IPS-18a (cell line): Measurements from ENCODE around the gene NFKB2.

Source experiments
- H3K27ac ChIP-seq: one replicate; pipeline ENCODE4 v1.5.1; 2013; ENCODE audit warnings: low read length
- H3K27me3 ChIP-seq: one replicate; pipeline ENCODE4 v1.6.1; 2013; ENCODE audit warnings: mild to moderate bottlenecking, low read length; ENCODE audit not compliant: control insufficient read depth, insufficient read depth
- H3K36me3 ChIP-seq: one replicate; pipeline ENCODE4 v1.6.1; 2013; ENCODE audit warnings: low read depth, low read length; ENCODE audit not compliant: control insufficient read depth
- H3K4me1 ChIP-seq: one replicate; pipeline ENCODE4 v1.6.1; 2013; ENCODE audit warnings: low read depth, low read length; ENCODE audit not compliant: control insufficient read depth
- H3K4me3 ChIP-seq: one replicate; pipeline ENCODE4 v1.5.1; 2013; ENCODE audit warnings: low read length
- H3K9ac ChIP-seq: one replicate; pipeline ENCODE4 v1.6.1; 2013; ENCODE audit warnings: mild to moderate bottlenecking, low read length, moderate library complexity
- H3K9me3 ChIP-seq: one replicate; pipeline ENCODE4 v1.6.1; 2013; ENCODE audit warnings: low read depth, low read length; ENCODE audit not compliant: control insufficient read depth

NFKB2 gene

GRCh38 chr10:102396730-102397151 is 1.2 kb downstream of the NFKB2 start:
- peaks cover 22% of the 10 kb centered on the region for H3K36me3 ChIP-seq
- H3K4me1 ChIP-seq = peaks cover 5% of the 10 kb centered on the region
- peaks cover 27% of the 10 kb centered on the region for H3K27me3 ChIP-seq
- H3K27ac ChIP-seq = no peak overlapping the region
- no peak overlapping the region for H3K9ac ChIP-seq
- H3K9me3 ChIP-seq = no peaks in the 10 kb centered on the region
- H3K4me3 ChIP-seq = peak overlapping the region; percentile 81

GRCh38 chr10:102397222-102398171 is 2.0 kb downstream of the NFKB2 start:
- Histone ChIP-seq H3K9ac (no peak overlapping the region), H3K27me3 (peaks cover 23% of the 10 kb centered on the region), H3K4me1 (peaks cover 5% of the 10 kb centered on the region), H3K9me3 (no peaks in the 10 kb centered on the region), H3K27ac (no peak overlapping the region), H3K36me3 (peaks cover 23% of the 10 kb centered on the region), H3K4me3 (no peak overlapping the region)

DNA sequence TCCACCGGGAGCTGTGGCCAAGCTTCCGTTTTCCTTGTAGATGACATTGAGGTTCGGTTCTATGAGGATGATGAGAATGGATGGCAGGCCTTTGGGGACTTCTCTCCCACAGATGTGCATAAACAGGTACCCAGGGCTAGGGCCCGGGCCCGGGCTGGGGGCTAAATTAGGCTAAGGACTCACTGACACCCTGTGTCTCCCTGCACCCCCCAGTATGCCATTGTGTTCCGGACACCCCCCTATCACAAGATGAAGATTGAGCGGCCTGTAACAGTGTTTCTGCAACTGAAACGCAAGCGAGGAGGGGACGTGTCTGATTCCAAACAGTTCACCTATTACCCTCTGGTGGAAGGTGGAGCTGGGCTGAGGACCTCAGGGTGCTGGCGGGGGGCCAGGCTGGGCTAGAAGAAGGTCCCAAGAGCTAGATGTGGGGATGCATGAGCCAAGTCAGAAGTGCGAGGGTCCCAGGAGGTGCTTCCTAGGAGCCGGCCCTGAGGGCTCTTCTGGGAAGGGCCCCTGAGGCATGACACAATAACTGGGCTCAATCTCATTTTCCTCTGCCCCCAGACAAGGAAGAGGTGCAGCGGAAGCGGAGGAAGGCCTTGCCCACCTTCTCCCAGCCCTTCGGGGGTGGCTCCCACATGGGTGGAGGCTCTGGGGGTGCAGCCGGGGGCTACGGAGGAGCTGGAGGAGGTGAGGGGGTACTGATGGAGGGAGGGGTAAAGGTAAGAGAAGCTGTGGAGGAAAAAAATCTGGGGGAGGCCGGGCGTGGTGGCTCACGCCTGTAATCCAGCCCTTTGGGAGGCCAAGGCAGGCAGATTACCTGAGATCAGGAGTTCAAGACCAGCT is 2.9 kb downstream of the NFKB2 start:
- Histone ChIP-seq H3K36me3 (peaks cover 23% of the 10 kb centered on the region), H3K4me1 (peaks cover 5% of the 10 kb centered on the region), H3K27me3 (peaks cover 14% of the 10 kb centered on the region), H3K9me3 (no peaks in the 10 kb centered on the region), H3K27ac (no peak overlapping the region), H3K9ac (no peak overlapping the region), H3K4me3 (peak overlapping the region; percentile 48)

DNA sequence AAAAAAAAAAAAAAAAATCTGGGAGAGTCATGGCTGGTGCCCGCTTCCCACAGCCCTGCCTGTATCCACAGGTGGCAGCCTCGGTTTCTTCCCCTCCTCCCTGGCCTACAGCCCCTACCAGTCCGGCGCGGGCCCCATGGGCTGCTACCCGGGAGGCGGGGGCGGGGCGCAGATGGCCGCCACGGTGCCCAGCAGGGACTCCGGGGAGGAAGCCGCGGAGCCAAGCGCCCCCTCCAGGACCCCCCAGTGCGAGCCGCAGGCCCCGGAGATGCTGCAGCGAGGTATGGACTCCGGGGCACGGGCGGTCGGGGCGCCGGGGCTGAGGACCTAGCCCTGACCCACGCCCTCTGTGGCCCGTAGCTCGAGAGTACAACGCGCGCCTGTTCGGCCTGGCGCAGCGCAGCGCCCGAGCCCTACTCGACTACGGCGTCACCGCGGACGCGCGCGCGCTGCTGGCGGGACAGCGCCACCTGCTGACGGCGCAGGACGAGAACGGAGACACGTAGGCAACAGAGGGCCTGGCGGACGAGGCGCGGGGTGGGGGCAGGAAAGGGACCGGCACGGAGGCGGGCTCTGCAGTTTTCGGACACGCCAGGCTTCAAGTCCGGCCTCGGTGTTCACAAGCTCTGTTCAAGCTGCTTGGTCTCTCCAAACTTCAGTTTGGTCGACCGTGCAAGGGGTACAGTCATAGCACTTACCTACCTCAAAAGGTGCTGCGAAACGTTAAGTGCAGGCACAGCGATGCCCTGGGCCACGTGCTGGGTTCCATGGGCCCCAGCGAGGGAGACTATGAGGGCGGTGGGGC is 3.9 kb downstream of the NFKB2 start:
- Histone ChIP-seq H3K27me3 (peaks cover 9% of the 10 kb centered on the region), H3K4me3 (peak overlapping the region; percentile 48), H3K4me1 (peaks cover 5% of the 10 kb centered on the region), H3K9me3 (no peaks in the 10 kb centered on the region), H3K27ac (no peak overlapping the region), H3K36me3 (peaks cover 23% of the 10 kb centered on the region), H3K9ac (no peak overlapping the region)

- H3K27ac ChIP-seq = no peak overlapping the region
- H3K4me3 ChIP-seq = peak overlapping the region; percentile 39
- peaks cover 23% of the 10 kb centered on the region for H3K36me3 ChIP-seq
- H3K9ac ChIP-seq = no peak overlapping the region
- H3K9me3 ChIP-seq = no peaks in the 10 kb centered on the region
- H3K4me1 ChIP-seq = peaks cover under 1% of the 10 kb centered on the region
- peaks cover 3% of the 10 kb centered on the region for H3K27me3 ChIP-seq
Observed at GRCh38 chr10:102400076-102400475, 4.6 kb downstream of the NFKB2 start.

DNA sequence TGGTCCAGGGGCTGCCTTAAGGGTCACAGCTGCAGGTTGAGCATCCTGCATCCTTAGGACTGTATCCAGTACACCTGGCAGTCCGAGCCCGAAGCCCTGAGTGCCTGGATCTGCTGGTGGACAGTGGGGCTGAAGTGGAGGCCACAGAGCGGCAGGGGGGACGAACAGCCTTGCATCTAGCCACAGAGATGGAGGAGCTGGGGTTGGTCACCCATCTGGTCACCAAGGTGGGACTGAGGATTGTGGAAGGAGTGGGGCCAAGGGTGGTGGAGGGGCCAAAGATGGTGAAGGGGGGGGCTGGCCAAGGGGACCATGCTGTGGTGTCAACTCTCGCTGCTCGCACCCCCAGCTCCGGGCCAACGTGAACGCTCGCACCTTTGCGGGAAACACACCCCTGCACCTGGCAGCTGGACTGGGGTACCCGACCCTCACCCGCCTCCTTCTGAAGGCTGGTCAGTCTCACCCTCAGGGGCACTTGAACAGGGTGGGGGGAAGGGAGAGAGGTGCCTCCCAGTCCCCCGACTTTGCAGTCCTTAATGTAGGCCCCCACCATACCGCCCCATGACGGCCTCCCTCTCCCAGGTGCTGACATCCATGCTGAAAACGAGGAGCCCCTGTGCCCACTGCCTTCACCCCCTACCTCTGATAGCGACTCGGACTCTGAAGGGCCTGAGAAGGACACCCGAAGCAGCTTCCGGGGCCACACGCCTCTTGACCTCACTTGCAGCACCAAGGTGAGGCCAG is 5.3 kb downstream of the NFKB2 start:
- Histone ChIP-seq H3K36me3 (peaks cover 23% of the 10 kb centered on the region), H3K27me3 (no peaks in the 10 kb centered on the region), H3K4me3 (no peak overlapping the region), H3K9ac (no peak overlapping the region), H3K9me3 (no peaks in the 10 kb centered on the region), H3K27ac (no peak overlapping the region), H3K4me1 (no peaks in the 10 kb centered on the region)

- Histone ChIP-seq H3K36me3 (peaks cover 23% of the 10 kb centered on the region), H3K4me3 (no peak overlapping the region), H3K4me1 (no peaks in the 10 kb centered on the region), H3K9ac (no peak overlapping the region), H3K27me3 (no peaks in the 10 kb centered on the region), H3K27ac (no peak overlapping the region), H3K9me3 (no peaks in the 10 kb centered on the region)
Observed at GRCh38 chr10:102401342-102401654, 5.8 kb downstream of the NFKB2 start.

DNA sequence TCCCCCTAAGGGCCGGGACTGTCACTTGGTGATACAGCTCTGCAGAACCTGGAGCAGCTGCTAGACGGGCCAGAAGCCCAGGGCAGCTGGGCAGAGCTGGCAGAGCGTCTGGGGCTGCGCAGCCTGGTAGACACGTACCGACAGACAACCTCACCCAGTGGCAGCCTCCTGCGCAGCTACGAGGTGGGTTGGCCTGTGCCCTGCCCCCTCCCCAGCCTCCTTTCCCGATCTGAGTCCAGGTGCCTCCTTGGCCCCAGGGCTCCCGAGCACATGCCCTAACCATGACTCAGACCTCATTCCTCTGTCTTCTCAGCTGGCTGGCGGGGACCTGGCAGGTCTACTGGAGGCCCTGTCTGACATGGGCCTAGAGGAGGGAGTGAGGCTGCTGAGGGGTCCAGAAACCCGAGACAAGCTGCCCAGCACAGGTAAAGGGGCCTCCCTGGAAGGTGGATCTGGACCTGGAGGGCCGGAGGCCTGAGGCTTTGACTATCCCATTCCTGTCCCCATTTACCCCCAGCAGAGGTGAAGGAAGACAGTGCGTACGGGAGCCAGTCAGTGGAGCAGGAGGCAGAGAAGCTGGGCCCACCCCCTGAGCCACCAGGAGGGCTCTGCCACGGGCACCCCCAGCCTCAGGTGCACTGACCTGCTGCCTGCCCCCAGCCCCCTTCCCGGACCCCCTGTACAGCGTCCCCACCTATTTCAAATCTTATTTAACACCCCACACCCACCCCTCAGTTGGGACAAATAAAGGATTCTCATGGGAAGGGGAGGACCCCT is 6.4 kb downstream of the NFKB2 start:
- no peaks in the 10 kb centered on the region for H3K4me1 ChIP-seq
- no peak overlapping the region for H3K4me3 ChIP-seq
- peaks cover 23% of the 10 kb centered on the region for H3K36me3 ChIP-seq
- H3K9me3 ChIP-seq = no peaks in the 10 kb centered on the region
- H3K9ac ChIP-seq = no peak overlapping the region
- H3K27me3 ChIP-seq = peaks cover 5% of the 10 kb centered on the region
- no peak overlapping the region for H3K27ac ChIP-seq

GRCh38 chr10:102402512-102402896 is 7.0 kb downstream of the NFKB2 start:
- H3K27me3 ChIP-seq = peaks cover 11% of the 10 kb centered on the region
- peaks cover 23% of the 10 kb centered on the region for H3K36me3 ChIP-seq
- H3K9me3 ChIP-seq = no peaks in the 10 kb centered on the region
- no peaks in the 10 kb centered on the region for H3K4me1 ChIP-seq
- no peak overlapping the region for H3K27ac ChIP-seq
- H3K9ac ChIP-seq = no peak overlapping the region
- no peak overlapping the region for H3K4me3 ChIP-seq

DNA sequence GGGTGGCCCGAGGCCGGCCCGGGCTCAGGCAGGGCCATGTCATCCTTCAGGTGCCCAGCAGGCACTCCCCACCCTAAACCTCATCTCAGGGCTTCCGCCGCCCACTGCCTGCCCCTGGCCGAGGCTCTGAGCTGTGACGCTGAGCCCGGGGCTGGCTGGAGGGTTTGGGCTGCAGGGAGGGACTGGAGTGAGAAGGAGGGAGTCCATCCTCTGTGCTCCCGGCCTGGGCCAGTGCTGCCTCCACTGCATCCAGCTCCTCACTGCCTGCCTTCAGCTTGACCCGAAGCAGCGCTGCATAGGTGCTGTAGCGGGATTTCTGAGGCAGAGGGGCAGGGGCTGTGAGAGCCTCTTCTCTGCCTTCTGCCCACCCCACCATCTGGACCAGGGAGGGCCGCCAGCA is 7.6 kb downstream of the NFKB2 start:
- Histone ChIP-seq H3K4me3 (no peak overlapping the region), H3K9ac (no peak overlapping the region), H3K27ac (no peak overlapping the region)

More for the DNA sequence above, 7.6 kb downstream of the NFKB2 start:
- Histone ChIP-seq H3K9me3 (no peaks in the 10 kb centered on the region), H3K27me3 (peaks cover 17% of the 10 kb centered on the region), H3K4me1 (no peaks in the 10 kb centered on the region), H3K36me3 (peaks cover 21% of the 10 kb centered on the region)
